NCI-H2029 (cell line): ENCODE results near the gene FOLR2.

Experiments used
- DNase-seq: peaks from one replicate; lab custom pipeline; 2025; lab: John Stamatoyannopoulos, UW

The FOLR2 gene

GRCh38 chr11:72229925-72230763, 13.6 kb downstream of the FOLR2 start:
- DNase-seq, result no peak

- DNase-seq, result no peak
These were observed 14.3 kb downstream of the FOLR2 start for GRCh38 chr11:72230764-72231365.

GRCh38 chr11:72231396-72232259, 15.0 kb downstream of the FOLR2 start:
- no peak for DNase-seq

DNA sequence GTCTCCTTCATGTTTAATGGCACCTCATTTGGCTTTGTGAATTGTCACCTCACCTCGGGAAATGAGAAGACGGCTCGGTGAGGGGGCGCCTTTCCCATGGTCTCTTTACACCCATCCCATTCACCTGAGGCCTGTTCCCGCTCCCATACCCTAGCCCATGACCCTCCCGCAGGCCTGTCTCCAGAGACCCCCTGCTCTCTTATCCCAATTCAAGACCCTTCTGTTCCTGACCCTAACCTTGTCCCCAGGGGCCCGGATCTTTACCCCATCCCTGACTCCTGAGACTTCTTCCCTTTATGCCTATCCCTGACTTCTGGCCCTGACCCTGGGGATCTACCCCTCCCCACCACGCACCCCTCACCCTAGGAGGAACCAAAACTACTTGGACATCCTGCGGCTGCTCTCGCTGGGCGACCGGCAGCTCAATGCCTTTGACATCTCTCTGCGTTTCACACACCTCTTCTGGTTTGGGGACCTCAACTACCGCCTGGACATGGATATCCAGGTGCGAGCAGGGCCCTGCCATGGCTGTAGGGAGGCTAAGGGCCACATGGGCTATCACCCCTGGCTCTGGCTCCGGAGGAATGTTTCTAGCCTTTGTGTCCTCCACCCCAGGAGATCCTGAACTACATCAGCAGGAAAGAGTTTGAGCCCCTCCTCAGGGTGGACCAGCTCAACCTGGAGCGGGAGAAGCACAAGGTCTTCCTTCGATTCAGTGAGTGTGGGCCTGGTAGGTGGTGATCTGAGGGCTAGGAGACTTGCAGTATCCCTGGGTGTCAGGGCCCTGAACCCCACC, 15.9 kb downstream of the FOLR2 start:
- DNase-seq, result no peak

DNA sequence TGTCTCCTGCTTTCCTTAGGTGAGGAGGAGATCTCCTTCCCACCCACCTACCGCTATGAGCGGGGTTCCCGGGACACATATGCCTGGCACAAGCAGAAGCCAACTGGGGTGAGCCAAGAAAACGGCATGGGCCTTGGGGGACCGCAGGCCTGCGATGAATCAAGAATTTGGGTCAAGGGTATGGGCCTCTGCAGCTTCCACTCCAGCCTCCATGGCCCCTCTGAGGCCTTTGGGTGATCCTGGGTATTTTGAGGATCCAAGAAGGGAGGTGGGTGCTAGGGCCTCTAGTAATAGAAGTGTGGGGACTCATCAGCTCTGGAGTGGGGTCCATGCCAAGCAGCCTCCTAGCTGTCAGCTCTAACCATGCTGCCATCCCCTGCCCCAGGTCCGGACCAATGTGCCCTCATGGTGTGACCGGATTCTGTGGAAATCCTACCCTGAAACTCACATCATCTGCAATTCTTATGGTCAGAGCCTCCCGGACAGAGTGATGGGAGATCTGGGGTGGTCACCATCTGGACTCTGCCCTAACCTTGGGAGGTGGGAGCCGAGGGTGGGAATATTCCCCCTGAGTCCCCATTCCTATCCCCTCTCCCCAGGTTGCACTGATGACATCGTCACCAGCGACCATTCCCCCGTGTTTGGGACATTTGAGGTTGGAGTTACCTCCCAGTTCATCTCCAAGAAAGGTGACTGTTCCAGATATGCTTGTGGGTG, 16.6 kb downstream of the FOLR2 start:
- DNase-seq, result no peak

DNA sequence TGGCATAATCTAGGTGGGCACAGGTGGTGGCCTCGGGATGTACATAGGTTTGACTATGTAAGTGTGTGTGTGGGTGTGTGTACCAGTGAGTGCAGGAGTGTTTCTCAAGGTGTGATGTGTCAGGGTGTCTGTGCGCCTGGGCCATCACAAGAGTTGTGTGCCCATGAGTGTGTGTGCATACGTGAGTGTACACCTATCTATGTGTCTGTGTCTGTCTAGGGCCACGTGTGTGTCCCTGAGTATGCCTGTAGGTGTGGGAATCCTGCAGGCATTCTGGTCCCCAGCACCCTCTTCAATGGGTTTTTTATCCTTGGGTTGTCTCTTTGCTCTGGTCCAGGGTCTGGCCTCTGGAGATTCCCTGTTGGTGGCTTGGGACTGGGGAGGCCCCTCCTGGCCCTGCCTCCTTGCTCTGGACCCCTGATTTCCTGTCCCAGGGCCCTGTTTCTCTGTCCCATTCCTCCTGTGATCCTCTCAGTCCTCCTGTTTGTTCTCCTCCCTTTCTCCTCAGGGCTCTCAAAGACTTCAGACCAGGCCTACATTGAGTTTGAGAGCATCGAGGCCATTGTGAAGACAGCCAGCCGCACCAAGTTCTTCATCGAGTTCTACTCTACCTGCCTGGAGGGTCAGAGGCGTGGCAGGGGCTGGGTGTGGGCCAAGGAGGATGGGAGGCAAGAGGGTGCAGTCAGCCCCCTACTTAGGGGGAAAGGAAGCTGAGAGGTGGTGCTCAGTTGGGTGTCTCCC, 17.3 kb downstream of the FOLR2 start:
- no peak for DNase-seq

GRCh38 chr11:72234514-72234830, 17.9 kb downstream of the FOLR2 start:
- no peak for DNase-seq

- DNase-seq, result no peak
These were observed 18.3 kb downstream of the FOLR2 start for GRCh38 chr11:72234920-72235319.

GRCh38 chr11:72235351-72236057, 18.9 kb downstream of the FOLR2 start:
- DNase-seq, result no peak

GRCh38 chr11:72236083-72236697, 19.6 kb downstream of the FOLR2 start:
- DNase-seq, result no peak

DNA sequence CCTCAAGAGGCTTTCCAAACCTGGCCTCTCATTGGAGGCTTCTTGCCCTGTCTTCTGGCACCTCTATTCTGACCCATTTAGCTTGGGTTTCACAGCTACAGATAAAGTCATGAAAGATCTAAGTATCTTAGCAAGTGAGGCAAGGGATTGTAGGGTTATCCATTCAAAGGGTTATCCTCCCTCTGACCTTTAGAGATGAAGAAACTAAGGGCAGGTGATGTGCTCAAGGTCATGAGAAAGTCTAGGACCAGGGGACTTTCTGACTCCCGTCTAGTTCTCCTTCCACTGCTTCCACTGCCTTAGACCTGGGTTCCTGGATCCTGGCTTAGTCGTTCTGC, 20.1 kb downstream of the FOLR2 start:
- DNase-seq, result no peak

GRCh38 chr11:72237112-72237931, 20.7 kb downstream of the FOLR2 start:
- no peak for DNase-seq

DNA sequence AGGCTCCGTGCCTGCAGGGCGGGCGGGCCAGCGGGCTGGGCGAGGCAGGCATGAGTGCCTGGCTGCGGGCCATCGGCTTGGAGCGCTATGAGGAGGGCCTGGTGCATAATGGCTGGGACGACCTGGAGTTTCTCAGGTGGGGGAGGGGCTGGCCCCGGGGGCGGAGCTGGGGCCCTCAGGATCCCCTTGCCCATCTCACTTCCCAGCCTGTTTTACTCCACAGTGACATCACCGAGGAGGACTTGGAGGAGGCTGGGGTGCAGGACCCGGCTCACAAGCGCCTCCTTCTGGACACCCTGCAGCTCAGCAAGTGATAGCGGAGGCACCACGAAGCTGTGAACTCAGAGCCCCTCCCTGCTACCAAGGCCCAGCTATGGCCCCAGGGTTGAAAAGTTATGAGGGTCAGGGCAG, 21.5 kb downstream of the FOLR2 start:
- DNase-seq, result peak; percentile 18

- DNase-seq, result no peak
These were observed 22.1 kb downstream of the FOLR2 start for GRCh38 chr11:72238492-72239312.

DNA sequence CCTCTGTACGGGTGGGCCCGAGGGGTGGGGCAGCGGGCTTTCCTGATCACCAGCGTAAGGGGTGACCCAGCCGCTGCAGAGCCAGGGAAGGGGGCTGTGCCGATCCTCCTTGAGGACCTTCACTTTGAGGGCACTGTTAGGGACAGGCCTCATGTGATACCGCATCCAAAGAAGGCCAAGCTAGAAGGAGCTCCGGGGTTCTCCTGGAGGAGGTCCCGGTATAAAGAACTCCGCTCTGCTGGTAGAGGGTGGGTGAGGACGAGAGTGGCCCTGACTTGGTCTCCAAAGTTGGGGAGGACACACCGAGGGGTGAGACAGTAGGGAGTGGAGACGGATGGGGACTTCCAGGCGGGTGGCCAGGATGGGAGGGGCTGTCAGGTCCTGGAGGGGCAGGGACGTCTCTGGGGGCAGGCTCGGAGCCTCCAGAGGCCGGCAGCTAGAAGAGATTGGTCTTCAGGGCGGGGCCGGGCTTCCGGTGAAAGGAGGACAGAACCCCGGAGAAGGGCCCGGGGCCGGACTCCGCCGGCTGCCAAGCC, 22.8 kb downstream of the FOLR2 start:
- DNase-seq, result peak; percentile 60

DNA sequence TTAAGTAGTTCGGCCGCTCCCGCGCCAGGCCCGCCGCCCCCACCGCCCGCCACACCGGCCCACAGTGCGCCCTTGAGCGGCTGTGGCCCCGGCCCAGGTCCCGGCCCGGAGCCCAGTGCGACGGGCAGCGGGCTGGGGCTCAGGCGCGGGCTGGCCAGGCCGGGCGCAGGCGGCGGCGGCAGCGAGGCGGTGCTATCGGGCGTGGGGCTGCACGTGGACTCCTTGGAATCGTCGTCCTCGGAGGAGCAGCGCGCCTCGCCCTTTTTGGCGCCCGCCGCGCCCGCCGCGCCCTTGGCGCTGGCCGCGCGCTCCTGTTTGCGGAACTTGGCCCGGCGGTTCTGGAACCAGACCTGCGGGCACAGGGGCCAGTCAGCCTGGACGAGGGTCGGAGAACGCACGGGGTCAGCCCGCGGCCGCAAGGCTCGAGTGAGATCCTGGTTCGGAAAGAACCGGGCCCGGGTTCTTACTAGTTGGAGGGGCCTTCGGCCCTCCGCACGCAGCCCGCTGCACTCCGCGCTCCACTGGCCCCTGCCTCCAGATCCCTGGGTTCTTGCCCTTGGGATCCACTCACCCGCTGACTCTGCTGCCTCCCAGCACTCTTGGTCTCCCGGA, 23.4 kb downstream of the FOLR2 start:
- peak; percentile 36 for DNase-seq
